ENCODE measurements around the gene PKD1. TPM values are rescaled to one million over a fixed set of nuclear protein-coding genes. Genes with fewer than 3 reads are reported as not detected.
A peak's percentile ranks its signal among the peaks of the same experiment; 100 is the strongest.

PKD1 gene
- total RNA-seq, 4 donors from 2014 or later = 86.4 to 214 (median 121) TPM

DNA sequence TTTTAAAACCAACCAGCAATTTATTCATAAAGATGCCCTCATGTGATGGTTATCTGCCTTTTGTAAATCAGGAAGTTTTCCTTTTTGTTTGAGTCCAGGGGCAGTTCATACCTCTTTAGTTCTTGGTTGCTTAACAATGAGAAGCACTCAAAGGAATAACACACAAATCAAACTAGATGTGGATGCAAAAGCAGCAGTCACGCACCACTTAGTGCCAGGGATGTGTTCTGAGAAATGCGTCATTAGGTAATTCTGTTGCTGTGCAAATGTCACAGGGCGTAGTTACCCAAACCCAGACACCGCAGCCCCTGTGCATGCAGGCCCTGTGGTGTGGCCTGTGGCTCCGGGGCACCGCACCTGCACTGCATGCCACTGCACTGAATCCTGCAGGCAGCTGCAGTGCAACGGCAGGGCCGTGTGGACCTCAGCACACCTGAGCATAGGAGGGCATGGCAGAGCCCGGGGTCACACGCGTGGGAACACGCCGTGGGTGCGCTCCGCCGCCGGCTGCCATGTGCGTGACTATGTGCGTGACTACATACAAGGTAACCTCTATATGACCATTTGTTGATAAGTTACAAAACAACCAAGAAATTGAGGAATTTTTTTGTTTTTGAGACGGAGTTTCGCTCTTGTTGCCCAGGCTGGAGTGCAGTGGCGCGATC is 39.6 kb downstream of the PKD1 start:
- ATAC-seq (ENCODE audit: low FRiP score) = no peak
- no peak for DNase-seq (ENCODE audit: low spot score)

DNA sequence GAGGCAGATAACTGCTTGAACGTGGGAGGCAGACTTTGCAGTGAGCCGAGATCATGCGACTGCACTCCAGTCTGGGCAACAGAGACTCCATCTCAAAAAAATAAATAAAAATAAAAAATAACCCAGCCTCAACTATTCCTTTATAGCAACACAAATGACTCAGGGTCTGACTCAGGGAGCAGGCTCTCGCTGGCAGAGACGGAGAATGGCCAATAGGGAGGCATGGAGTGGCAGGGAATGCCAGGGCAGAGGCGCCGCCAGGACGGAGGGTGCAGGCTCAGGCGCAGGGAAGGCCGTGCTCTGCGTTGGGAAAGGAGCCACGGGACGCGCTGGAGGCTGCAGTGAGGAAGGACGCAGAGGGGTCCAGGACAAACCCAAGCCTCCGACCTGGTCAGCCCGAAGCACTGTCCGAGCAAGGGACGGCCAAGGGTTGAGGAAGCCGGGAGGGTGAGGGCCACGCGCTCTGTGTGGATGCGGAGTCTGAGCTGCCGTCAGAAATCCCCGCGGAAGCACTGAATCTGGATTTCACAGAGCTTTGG is 40.3 kb downstream of the PKD1 start:
- DNase-seq (ENCODE audit: low spot score) = no peak
- TF ChIP-seq, protein P1, sequence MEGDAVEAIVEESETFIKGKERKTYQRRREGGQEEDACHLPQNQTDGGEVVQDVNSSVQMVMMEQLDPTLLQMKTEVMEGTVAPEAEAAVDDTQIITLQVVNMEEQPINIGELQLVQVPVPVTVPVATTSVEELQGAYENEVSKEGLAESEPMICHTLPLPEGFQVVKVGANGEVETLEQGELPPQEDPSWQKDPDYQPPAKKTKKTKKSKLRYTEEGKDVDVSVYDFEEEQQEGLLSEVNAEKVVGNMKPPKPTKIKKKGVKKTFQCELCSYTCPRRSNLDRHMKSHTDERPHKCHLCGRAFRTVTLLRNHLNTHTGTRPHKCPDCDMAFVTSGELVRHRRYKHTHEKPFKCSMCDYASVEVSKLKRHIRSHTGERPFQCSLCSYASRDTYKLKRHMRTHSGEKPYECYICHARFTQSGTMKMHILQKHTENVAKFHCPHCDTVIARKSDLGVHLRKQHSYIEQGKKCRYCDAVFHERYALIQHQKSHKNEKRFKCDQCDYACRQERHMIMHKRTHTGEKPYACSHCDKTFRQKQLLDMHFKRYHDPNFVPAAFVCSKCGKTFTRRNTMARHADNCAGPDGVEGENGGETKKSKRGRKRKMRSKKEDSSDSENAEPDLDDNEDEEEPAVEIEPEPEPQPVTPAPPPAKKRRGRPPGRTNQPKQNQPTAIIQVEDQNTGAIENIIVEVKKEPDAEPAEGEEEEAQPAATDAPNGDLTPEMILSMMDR (IDR thresholded peaks at IDR 0.05) = no peak
- ATAC-seq (ENCODE audit: low FRiP score) = peak; percentile 19

More for the DNA sequence above, 39.6 kb downstream of the PKD1 start:
- TF ChIP-seq, protein P1 (IDR thresholded peaks at IDR 0.05) = no peak

DNA sequence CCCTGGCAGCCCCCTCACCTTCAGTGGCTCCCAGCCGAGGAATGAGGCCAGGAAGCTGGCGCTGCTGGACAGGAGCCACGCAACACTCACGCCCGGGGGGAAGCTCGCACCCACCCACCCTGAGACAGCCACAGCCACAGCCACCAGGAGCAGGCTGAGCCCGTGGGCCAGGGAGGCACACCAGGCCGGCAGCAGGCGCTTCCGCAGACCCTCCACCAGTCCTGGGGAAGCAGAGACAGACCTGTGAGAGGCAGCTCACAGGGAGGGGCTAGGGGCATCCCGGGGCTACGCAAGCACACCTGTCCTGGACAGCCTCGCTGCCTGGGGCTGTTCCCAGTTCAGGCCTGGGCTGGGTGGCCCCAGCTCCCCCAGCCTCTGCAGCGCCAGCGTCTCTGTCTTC is 41.9 kb downstream of the PKD1 start:
- TF ChIP-seq, protein P1 (IDR thresholded peaks at IDR 0.05) = no peak
- DNase-seq (ENCODE audit: low spot score) (no peak), ATAC-seq (ENCODE audit: low FRiP score) (no peak)

DNA sequence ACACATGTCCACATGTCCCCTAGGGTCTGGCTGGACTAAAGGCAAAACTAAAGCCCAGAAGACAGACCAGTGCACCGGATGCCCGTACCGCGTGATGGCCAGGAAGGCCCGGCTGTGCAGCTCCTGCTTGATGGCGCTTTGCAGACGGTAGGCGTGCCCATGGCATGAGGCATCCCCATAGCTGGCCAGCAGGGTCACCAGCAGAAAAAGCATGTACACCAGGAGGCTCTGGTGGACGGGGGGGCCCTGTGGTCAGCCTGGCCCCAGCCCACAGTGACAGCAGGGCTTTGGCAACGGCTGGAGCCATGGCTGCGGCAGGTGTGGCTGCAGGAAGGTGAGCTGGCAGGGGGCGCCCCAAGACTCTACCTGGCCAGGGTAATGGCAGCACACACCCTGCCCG is 42.8 kb downstream of the PKD1 start:
- TF ChIP-seq, protein P1 (IDR thresholded peaks at IDR 0.05) = no peak
- no peak for ATAC-seq (ENCODE audit: low FRiP score)
- DNase-seq (ENCODE audit: low spot score) = no peak

DNA sequence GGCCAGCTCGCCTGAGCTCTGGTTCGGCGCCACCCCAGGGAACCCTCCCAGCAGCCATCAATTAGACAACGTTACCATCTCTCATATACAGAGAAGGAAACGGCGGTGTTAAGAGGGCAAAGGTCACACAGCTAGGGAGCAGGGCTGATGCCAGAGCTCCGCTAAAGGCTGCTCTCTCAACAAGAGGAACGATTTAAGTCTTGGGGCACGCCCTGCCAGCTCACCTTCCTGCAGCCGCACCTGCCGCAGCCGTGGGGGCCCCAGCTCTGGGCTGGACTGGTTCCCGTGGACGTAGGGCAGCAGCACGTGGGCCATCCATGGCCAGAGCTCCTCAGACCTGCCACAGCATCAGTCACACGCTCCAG is 43.5 kb downstream of the PKD1 start:
- TF ChIP-seq, protein P1 (IDR thresholded peaks at IDR 0.05) = no peak
- DNase-seq (ENCODE audit: low spot score) (no peak), ATAC-seq (ENCODE audit: low FRiP score) (no peak)

DNA sequence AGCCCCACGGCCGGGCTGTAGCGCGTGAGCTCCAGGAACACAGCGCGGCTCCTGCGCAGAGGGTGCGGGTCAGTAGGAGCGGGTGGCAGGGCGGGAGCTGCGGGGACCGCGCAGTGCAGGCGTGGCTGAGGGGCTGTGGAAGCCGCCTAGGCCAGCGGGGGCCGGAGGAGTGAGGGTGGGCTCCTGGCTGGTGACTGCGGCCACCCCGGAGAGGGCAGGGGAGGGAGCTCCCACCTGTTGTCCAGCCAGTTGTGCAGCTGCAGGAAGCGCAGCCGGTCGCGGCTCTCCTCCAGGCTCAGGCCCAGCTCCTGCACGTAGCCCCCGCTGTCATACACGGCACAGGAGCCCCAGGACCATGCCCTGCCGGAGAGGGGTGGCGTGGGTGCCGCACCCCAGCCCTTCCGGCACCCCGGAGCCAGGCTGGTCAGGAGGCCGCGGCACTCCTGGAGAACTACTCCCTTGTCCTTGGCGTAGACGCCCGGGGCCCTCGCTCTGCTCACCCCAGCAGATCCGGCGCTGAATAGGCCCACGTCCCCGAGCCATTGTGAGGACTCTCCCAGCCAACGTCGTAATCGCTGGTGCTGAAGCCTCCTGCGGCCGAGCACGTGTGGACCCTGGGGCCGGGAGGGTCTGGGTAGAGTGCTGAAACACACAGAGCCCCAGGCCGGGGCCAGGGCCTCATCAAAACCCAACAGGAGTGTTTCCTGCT is 44.0 kb downstream of the PKD1 start:
- TF ChIP-seq, protein P1 (IDR thresholded peaks at IDR 0.05) = no peak
- ATAC-seq (ENCODE audit: low FRiP score) (no peak), DNase-seq (ENCODE audit: low spot score) (no peak)
